Measurements from ENCODE around the gene C8G.

DNA sequence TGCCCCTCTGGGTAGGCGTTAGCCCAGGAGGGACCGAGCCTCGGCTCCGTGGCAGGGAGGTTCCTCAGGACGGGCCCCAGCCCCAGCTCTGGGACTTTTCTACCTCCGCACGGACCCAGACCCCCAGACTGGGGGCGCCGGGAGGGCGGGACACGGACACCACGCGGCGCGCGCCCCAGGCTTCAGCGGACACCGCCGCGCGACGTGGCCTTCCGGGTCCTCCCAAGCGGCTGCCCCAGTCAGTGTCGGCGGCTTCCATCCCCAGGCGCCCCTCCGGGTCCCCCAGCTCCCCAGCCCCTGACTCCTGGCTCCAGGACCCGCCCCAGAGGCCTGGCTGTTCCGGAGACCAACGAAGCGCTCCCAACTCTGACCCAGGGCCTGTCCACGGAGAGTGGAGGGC, 40.8 kb downstream of the C8G start:
- TF ChIP-seq, protein P1, sequence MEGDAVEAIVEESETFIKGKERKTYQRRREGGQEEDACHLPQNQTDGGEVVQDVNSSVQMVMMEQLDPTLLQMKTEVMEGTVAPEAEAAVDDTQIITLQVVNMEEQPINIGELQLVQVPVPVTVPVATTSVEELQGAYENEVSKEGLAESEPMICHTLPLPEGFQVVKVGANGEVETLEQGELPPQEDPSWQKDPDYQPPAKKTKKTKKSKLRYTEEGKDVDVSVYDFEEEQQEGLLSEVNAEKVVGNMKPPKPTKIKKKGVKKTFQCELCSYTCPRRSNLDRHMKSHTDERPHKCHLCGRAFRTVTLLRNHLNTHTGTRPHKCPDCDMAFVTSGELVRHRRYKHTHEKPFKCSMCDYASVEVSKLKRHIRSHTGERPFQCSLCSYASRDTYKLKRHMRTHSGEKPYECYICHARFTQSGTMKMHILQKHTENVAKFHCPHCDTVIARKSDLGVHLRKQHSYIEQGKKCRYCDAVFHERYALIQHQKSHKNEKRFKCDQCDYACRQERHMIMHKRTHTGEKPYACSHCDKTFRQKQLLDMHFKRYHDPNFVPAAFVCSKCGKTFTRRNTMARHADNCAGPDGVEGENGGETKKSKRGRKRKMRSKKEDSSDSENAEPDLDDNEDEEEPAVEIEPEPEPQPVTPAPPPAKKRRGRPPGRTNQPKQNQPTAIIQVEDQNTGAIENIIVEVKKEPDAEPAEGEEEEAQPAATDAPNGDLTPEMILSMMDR (IDR thresholded peaks at IDR 0.05), result no peak
- TF ChIP-seq POLR2A (IDR thresholded peaks at IDR 0.05), result no peak

Measured in right lobe of liver (tissue), 4 donors.